Urothelium cell line (cell line): ENCODE measurements around the gene CHD2.

Source experiments
- DNase-seq: peaks from one replicate; pipeline ENCODE4 v3.0.0; 2011; ENCODE audit warnings: low spot score, mixed read lengths
- FAIRE-seq: peaks from 2 replicates; lab custom pipeline; 2011; peaks lifted over from hg19 to GRCh38; lab: Jason Lieb, UNC

The CHD2 gene

GRCh38 chr15:93005133-93005532 lies 105.0 kb downstream of the CHD2 start:
- FAIRE-seq, result no peak
- DNase-seq, result no peak

DNA sequence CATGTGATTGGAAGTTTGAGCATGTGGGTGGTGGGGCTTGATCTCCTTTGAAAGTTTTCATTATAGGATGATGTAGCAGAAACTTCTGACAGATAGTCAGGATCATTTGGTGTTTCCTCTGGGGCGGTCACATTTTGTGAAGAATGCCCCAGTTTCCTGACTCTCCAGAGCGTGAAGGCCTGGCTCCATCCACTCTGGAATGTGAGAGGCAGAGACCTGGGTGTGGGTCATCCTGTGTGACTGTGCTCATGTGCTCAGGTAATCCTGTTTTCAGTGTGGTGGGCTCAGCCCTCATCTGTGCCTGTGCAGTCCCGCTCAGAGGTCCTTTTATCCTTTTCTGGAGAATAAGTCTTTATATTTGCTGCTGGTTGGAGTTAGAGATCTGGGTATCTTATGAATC lies 107.9 kb downstream of the CHD2 start:
- FAIRE-seq (no peak), DNase-seq (no peak)

- DNase-seq (no peak), FAIRE-seq (no peak)
Measured at GRCh38 chr15:93012786-93013185, 112.7 kb downstream of the CHD2 start.

DNA sequence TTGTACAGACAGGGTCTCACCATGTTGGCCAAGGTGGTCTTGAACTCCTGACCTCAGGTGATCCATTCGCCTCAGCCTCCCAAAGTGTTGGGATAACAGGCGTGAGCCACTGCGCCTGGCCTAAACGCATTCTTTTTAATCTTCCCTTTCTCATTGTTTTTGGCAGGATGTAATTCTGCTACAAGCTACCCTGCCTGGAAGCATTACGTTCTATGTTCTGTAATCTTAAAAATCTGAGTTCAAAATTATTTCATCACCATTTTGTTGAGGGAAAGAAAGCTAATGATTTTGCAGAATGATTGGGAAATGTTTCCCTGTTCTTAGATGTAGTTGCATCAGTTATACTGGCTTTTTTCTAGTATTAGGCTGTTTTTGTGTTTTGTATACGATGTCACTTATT lies 117.4 kb downstream of the CHD2 start:
- no peak for FAIRE-seq

GRCh38 chr15:93018574-93018973 lies 118.5 kb downstream of the CHD2 start:
- FAIRE-seq (no peak), DNase-seq (no peak)

More for the DNA sequence above, 117.4 kb downstream of the CHD2 start:
- no peak for DNase-seq

GRCh38 chr15:93019090-93019489 lies 119.0 kb downstream of the CHD2 start:
- FAIRE-seq, result no peak
- DNase-seq, result no peak

DNA sequence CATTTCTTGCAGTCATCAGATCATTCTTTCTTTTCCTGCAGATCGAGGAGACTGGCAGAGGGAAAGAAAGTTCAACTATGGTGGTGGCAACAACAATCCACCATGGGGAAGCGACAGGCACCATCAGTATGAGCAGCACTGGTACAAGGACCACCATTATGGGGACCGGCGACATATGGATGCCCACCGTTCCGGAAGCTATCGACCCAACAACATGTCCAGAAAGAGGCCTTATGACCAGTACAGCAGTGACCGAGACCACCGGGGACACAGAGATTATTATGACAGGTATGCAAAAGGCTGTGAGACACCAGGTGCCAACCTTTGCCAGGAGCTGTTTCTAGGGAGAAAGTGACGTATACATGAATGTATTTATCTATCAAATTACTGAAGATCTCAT lies 119.8 kb downstream of the CHD2 start:
- FAIRE-seq (no peak), DNase-seq (no peak)

DNA sequence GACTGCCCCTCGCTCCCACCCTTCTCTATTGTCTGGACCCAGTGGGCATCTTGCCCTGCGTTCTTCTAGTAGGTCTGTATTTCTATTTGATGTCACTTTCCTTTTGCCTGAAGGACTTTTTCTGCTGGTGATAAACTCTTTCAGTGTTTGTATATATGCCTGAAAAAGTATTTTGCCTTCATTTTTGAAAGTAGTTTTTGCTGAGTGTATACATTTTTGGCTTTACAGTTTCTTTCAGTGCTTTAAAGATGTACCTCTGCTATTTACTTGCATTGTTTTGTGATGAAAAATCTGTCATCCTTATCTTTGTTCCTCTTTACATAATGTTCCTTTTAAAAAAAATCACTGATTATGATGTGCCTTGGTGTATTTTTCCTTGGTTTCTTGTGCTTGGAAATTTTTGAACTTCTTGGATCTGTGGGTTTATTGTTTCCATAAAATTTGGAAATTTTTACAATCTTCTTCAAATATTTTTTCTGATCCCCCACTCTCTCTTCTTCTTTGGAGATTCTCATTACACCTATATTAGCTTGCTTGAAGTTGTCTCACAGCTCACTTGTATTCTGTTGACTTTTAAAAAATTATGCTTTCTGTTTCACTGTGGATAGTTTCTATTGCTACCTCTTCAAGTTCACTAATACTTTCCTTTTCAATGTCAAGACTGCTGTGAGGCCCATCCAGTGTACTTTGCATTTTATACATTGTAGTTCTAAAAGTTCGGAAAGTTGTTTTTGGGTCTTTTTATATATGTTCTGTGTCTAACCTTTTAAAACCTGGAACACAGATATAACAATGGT lies 121.0 kb downstream of the CHD2 start:
- DNase-seq (no peak), FAIRE-seq (no peak)

- DNase-seq, result no peak
- FAIRE-seq, result no peak
Measured at GRCh38 chr15:93024293-93024692, 124.2 kb downstream of the CHD2 start.

- DNase-seq (no peak), FAIRE-seq (no peak)
Measured at GRCh38 chr15:93024716-93025624, 124.8 kb downstream of the CHD2 start.

DNA sequence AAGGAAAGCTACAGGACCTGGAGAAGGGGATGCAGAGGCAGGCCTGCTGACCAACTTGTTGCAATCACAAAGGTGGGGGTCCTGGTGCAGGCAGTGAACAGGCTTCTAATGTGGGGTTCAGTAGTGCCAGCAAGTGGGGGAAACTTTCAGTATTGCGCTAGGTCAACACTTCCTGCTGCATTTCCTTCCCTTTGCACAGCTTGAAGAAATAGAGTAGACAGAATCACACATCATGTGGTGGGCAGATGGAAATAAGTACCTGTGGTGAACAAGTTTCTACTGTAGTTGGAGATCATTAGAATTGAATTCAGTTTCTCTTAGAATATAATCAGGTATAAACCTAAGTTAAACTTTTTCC lies 125.5 kb downstream of the CHD2 start:
- FAIRE-seq, result no peak
- no peak for DNase-seq

GRCh38 chr15:93026380-93026817 lies 126.3 kb downstream of the CHD2 start:
- no peak for FAIRE-seq
- no peak for DNase-seq

DNA sequence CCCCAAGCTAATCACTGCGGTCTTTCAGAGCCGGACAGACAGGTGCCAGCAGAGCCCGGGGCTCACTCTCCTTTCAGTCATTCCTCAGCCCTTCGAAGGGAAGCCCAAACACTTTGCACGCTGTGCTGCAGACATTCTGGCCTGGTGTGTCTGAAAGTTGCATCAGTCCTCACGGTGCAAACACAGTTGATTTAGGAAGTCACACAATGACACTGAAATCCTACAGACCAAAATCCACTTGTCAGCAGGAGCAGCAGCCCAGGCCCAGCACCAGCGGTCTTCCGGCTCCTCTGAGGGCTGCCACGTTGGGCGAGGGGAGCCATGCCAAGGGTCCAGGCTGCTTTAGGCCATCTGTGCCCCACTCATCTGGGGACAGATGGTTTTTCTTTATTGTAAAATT lies 127.3 kb downstream of the CHD2 start:
- FAIRE-seq, result no peak
- DNase-seq, result no peak

GRCh38 chr15:93028111-93028631 lies 128.0 kb downstream of the CHD2 start:
- FAIRE-seq (no peak), DNase-seq (no peak)

DNA sequence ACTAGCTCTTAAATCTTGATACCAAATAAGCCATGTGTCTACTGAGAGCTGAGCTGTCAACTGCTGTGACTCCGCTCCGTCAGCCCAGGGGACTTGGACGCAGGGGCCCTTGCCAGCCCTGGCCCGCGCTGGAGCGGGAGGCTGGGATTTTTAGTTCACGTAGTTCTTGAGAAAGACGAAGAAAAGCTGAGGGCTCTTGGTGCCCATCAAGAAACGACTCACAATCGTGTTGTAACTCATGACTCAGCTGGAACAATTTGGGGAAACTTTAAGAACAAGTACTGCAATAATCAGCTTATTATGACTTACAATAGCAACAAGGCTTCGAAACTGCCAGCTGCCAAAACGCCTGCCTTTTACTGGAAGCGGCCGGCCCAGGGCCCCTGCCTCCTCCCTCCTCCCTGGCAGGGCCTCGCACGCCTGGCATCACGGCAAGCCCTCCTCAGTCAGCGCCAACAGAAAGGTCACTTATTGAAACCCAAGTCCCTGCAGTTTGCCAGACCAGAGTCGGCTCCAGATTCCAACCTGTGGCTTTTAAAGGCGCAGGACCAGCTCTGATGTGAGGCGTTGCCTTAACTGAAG lies 128.6 kb downstream of the CHD2 start:
- no peak for DNase-seq
- no peak for FAIRE-seq

DNA sequence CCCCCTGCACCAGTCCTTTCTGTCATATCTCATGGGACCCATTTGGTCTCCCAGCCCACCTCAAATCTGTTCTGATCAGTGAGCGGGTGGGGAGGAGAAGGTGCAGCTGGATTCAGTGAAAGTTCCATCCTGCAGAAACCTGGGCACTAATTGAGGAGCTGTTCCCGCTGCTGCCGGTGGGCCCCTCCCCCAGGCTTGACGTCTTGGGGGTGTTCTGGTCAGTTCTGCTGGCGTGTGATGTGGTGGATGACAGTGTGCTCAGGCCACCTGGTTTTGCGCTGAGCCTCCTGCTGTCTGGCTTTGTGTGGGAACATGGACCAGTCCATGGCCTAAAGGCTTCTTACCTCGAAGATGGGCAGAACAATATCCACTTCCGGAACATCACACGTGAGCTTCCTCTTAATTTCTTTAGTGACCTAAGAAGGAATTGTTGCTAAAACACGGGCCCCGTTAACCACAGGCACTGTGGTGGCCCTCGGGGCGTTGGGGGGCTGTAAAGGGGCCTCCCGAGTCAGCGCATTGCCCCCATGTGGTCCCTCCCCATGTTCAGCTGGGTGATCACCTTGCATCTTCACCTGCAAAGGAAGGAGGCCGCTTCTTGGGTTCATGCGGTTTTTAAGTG lies 129.2 kb downstream of the CHD2 start:
- no peak for DNase-seq
- no peak for FAIRE-seq

GRCh38 chr15:93029836-93030429 lies 129.8 kb downstream of the CHD2 start:
- FAIRE-seq, result no peak
- DNase-seq, result no peak

DNA sequence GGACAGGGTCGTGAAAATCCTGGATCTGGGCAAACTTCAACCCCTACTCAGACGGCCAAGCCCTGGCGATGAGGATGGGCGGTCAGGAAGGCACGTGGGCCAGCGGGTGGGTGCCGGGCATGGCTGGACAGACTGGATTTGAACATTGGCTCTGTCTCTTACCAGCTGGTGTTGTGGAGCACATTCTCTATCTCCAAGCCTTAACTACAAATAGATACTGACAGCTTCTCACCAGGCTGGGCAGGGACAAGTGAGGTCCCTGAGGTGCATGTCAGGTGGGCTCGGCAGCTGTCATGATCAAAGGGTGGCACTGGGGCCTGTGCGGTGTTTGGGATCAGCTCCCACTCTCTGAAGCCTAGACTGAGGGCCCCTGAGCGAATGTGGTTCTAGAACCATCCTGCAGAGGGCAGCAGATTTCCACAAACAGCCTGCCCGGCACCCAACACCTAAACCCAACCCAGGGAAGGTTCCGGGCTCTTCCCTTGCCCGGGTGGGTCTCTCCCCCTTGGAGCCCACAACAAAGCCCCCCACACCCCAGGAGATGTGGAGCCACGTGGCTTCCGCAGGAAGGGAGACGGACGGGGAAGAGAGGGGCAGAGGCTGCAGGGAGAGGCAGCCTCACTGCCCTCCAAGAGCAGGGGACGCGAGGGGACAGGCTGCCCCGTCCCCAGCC lies 130.4 kb downstream of the CHD2 start:
- FAIRE-seq (no peak), DNase-seq (peak; percentile 82)

DNA sequence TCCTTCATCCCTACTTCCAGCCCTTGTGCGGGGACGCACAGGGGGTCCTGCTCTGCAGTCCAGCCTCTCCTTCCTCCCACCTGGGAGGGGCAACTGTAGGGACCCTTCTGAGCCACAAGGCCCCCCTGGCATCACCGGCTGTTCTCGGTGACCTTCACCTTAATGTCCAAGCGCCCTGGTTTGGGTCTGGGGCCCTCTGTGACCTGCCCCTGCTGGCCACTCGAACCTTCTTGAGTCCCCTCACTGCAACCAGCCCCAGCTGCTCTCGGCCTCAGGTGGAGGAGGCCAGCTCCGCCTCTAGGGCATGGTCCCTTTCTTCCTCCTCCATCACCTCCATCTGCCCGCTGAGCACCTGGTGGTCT lies 131.0 kb downstream of the CHD2 start:
- FAIRE-seq (no peak), DNase-seq (no peak)
